Measurements from ENCODE around the gene UNC13A.

GRCh38 chr19:17570791-17571190 lies 117.4 kb downstream of the UNC13A start:
- TF ChIP-seq CTCF (IDR thresholded peaks at IDR 0.05) (no peak), POLR2A (IDR thresholded peaks at IDR 0.05) (no peak)
